Measurements from ENCODE around the gene CES2. TPM values are rescaled to one million over a fixed set of nuclear protein-coding genes. Genes with fewer than 3 reads are reported as not detected.
"Not testable (repeated sequence)": the region's sequence is repeated elsewhere in the genome, so short reads cannot be mapped to it uniquely, and the experiment has no call there.

Gene CES2, protein sequence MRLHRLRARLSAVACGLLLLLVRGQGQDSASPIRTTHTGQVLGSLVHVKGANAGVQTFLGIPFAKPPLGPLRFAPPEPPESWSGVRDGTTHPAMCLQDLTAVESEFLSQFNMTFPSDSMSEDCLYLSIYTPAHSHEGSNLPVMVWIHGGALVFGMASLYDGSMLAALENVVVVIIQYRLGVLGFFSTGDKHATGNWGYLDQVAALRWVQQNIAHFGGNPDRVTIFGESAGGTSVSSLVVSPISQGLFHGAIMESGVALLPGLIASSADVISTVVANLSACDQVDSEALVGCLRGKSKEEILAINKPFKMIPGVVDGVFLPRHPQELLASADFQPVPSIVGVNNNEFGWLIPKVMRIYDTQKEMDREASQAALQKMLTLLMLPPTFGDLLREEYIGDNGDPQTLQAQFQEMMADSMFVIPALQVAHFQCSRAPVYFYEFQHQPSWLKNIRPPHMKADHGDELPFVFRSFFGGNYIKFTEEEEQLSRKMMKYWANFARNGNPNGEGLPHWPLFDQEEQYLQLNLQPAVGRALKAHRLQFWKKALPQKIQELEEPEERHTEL
- total RNA-seq (2014; rRNA removed; shearing (Covaris generic)) = 10.3 and 12.0 TPM in 2 replicates

- peak; percentile 41 for DNase-seq (ENCODE audit: low read depth)
Measured at GRCh38 chr16:66935314-66936011, at the start of gene CES2. Gene CES2, plus strand, starts transcription at chr16:66935516. Its CDS starts 120 bp downstream, at chr16:66935636.

GRCh38 chr16:66886321-66886720, 49.0 kb upstream of the CES2 start:
- no peak for DNase-seq (ENCODE audit: low read depth)

DNA sequence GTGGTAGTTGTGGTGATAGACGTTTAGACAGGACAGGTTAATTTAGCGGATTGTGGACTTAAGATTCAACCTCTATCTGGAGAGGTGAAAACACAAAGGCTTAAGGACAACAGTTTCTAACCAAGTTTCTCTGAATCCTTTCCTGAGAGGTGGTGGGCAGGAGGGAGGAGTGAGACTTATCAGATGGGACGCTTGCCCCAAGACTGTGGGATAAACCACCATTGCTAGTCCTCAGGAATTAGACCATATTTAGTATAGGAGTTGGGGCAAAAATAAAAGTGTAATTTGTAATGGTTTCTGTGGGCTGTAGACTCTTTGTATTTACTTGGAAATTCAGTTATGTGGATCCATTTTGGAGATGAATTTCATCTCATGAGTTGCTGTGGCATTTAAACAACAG, 48.4 kb upstream of the CES2 start:
- DNase-seq (ENCODE audit: low read depth) = no peak

GRCh38 chr16:66888647-66889615, 46.4 kb upstream of the CES2 start:
- DNase-seq (ENCODE audit: low read depth) = no peak

DNA sequence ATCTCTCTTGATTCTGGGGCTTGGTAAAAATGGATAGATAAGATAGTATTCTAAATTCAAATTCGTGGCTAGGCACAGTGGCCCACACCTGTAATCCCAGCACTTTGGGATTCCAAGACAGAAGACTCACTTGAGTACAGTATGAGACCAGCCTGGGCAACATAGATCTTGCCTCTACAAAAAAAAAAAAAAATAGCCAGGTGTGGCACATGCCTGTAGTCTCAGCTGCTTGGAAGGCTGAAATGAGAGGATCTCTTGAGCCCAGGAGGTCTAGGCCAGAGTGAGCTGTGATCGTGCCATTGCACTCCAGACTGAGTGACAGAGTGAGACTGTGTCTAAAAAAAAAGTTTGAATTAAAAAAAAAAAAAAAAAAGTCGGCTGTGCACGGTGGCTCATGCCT, 45.7 kb upstream of the CES2 start:
- no peak for DNase-seq (ENCODE audit: low read depth)

- no peak for DNase-seq (ENCODE audit: low read depth)
Measured at GRCh38 chr16:66890799-66891198, 44.5 kb upstream of the CES2 start.

- no peak for DNase-seq (ENCODE audit: low read depth)
Measured at GRCh38 chr16:66891360-66891759, 44.0 kb upstream of the CES2 start.

DNA sequence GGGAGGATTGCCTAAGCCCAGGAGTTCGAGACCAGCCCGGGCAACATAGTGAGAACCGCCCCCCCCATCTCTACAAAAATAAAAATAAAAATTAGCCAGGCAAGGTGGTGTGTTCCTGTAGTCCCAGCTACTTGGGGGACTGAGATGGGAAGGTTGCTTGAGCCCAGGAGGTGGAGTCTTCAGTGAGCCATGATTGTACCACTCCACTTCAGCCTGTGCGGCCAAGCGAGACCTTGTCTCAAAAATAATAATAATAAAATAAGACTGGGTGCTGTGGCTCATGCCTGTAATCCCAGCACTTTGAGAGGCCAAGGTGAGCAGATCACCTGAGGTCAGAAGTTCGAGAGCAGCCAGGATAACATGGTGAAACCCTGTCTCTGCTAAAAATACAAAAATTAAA, 43.5 kb upstream of the CES2 start:
- no peak for DNase-seq (ENCODE audit: low read depth)

DNA sequence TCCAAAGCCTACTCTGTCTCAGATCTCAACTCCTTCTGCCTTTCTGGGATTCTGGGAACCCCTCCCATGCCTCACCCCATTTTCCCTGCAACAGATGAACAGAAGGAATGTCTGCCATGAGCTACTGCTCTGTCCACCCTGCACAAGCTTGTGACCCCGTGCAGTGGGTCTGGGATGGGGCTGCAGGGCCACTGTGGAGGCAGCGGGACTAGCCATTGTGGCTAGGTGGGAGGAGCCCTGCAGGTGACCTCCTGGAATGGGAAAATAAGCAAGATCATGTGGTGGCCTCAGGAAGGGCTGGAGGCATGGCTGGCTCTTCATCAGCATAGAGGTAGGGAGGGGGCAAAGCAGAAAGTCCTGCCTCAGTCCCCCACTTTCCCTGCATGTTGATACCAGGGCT, 41.3 kb upstream of the CES2 start:
- no peak for DNase-seq (ENCODE audit: low read depth)

DNA sequence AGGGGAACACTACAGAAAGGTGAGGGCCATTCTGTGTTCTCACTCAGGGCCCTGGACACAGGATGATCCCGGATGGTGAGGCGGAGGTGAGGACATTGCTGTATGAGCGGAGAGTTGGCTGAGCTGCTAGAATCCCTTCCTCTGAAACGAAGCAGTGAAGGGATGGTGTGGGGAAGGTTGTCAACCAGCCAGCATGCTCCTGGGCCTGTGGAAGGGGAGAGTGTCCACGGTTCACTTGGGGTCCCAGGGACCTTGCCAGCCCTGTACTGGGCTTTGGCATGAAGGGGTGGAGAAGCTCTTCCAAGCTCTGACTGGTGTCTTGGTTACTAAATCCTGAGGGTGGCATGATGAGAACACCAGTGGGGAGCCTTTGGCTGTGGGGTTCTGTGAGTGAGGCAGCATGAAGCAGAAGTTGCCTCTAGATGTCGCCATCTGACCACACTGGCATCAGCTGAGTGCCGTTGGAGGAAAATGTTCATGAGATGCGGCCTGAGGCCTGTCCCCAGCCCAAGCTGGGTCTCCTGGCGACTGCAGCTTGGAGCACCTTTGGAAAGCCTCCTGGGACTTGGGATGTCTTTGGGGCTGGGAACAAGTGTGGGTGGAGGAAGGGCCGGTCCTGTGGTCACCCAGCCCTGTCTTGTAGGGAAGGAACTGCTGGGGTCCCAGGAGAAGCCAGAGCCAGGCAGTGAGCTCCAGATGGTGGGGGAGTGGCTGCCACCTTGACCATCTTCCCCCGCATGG, 40.2 kb upstream of the CES2 start:
- peak; percentile 74 for DNase-seq (ENCODE audit: low read depth)

GRCh38 chr16:66895689-66895979, 39.7 kb upstream of the CES2 start:
- no peak for DNase-seq (ENCODE audit: low read depth)

- DNase-seq (ENCODE audit: low read depth) = no peak
Measured at GRCh38 chr16:66895999-66896398, 39.3 kb upstream of the CES2 start.

DNA sequence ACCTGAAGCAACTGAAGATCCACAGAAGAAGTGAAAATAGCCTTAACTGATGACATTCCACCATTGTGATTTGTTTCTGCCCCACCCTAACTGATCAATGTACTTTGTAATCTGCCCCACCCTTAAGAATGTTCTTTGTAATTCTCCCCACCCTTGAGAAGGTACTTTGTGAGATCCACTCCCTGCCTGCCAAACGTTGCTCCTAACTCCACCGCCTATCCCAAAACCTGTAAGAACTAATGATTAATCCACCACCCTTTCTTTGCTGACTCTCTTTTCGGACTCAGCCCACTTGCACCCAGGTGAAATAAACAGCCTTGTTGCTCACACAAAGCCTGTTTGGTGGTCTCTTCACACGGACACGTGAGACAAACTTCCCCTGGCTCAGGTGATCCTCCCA, 38.6 kb upstream of the CES2 start:
- DNase-seq (ENCODE audit: low read depth) = not testable (repeated sequence)

DNA sequence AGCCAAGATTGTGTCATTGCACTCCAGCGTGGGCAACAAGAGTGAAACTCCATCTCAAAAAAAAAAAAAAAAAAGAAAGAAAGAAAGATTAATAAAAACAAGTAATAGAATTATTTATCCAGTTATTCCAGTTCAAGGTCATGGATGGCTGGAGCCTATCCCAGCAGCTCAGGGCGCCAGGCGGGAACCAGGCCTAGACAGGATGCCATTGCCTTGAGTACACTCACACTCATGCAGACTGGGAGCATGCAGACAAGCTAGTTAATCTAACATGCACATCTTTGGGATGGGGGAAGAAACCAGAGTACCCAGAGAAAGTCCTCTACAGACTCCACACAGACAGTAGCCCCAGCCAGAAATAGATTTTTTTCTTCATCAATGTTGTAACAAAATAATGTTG, 37.1 kb upstream of the CES2 start:
- no peak for DNase-seq (ENCODE audit: low read depth)

DNA sequence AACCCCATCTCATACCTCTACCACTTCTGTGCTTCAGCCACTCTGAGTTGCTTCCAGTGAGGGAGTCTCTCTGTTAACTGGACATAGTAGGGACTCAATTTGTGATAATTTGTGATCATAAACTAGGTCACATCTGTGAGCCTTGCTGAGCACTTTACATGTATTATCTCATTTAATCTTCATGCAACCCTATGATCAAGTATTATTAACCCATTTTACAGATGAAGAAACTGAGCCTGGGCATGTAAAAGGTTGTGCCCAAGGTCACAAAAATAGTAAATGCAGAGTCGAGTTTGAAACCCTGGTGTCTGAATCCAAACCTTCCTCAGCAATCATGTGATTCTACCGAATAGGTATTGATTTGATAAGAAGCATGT, 36.4 kb upstream of the CES2 start:
- DNase-seq (ENCODE audit: low read depth) = no peak

- no peak for DNase-seq (ENCODE audit: low read depth)
Measured at GRCh38 chr16:66899310-66899944, 35.9 kb upstream of the CES2 start.

GRCh38 chr16:66899945-66900710, 35.2 kb upstream of the CES2 start:
- peak; percentile 87 for DNase-seq (ENCODE audit: low read depth)

- DNase-seq (ENCODE audit: low read depth) = no peak
Measured at GRCh38 chr16:66900721-66901441, 34.4 kb upstream of the CES2 start.

DNA sequence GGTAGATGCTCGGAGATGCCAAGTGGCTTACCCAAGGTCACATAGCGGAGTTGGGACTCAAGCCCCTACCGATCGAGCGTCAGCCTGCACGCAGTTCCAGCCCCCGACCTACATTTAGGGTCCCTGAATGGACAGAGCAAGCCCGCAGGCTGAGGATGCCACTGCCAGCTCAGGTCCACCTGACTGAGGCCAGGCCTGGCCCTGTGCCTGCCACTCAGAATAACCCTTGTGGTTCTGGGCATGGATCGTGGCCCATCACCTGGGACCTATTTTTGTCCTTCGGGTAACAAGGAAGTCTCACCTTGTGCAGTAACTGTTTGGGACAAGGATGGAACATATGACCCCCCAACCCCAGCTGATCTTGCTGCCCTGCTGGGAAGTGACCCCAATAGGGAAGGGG, 33.7 kb upstream of the CES2 start:
- DNase-seq (ENCODE audit: low read depth) = no peak

Data from Daoy (cell line).